GM19324 (cell line): ENCODE measurements around the gene PCDHGA6.
A peak's percentile ranks its signal among the peaks of the same experiment; 100 is the strongest.
"Not testable (repeated sequence)": the region's sequence is repeated elsewhere in the genome, so short reads cannot be mapped to it uniquely, and the experiment has no call there.

Experiments
- ATAC-seq: cut with Tn5 transposase; IDR thresholded peaks from one replicate; pipeline ENCODE4 v1.9.1; 2021; ENCODE audit warnings: mild to moderate bottlenecking, moderate library complexity; ENCODE audit not compliant: unreplicated experiment, low FRiP score

PCDHGA6 gene

GRCh38 chr5:141392429-141393198, 18.9 kb downstream of the PCDHGA6 start, which contains the start of gene PCDHGA8:
Gene PCDHGA8 (plus strand): TSS chr5:141392633. CDS start chr5:141392814, 181 bp downstream.
- no peak for ATAC-seq

- no peak for ATAC-seq
Observed at GRCh38 chr5:141393267-141393666, 19.6 kb downstream of the PCDHGA6 start.

GRCh38 chr5:141394401-141395187, 20.9 kb downstream of the PCDHGA6 start:
- not testable (repeated sequence) for ATAC-seq

GRCh38 chr5:141397756-141398551, 24.3 kb downstream of the PCDHGA6 start, which contains the start of gene PCDHGB5:
Gene PCDHGB5 (plus strand): TSS chr5:141397947. CDS start chr5:141398128, 181 bp downstream.
- ATAC-seq, result not testable (repeated sequence)

- no peak for ATAC-seq
Observed at GRCh38 chr5:141398608-141399007, 24.9 kb downstream of the PCDHGA6 start.

GRCh38 chr5:141399555-141400258, 26.0 kb downstream of the PCDHGA6 start:
- ATAC-seq, result no peak

- no peak for ATAC-seq
Observed at GRCh38 chr5:141402553-141403243, 29.0 kb downstream of the PCDHGA6 start, which contains the start of gene PCDHGA9. Gene PCDHGA9 (plus strand): TSS chr5:141402778. CDS start chr5:141402953, 175 bp downstream.

- ATAC-seq, result no peak
Observed at GRCh38 chr5:141403387-141403786, 29.7 kb downstream of the PCDHGA6 start.

- not testable (repeated sequence) for ATAC-seq
Observed at GRCh38 chr5:141407790-141408505, 34.3 kb downstream of the PCDHGA6 start, which contains the start of gene PCDHGB6. Gene PCDHGB6 (plus strand): TSS chr5:141408021. CDS start chr5:141408203, 182 bp downstream.

- ATAC-seq, result no peak
Observed at GRCh38 chr5:141409598-141410306, 36.1 kb downstream of the PCDHGA6 start.

GRCh38 chr5:141411575-141411974, 37.9 kb downstream of the PCDHGA6 start:
- ATAC-seq, result no peak

- ATAC-seq, result peak; percentile 64
Observed at GRCh38 chr5:141412854-141413539, 39.3 kb downstream of the PCDHGA6 start, which contains the start of gene PCDHGA10. Gene PCDHGA10 (plus strand): TSS chr5:141412987. CDS start chr5:141413176, 189 bp downstream.

- ATAC-seq, result no peak
Observed at GRCh38 chr5:141413540-141414069, 39.9 kb downstream of the PCDHGA6 start.

GRCh38 chr5:141414548-141415274, 41.0 kb downstream of the PCDHGA6 start:
- ATAC-seq, result not testable (repeated sequence)

GRCh38 chr5:141415275-141415618, 41.6 kb downstream of the PCDHGA6 start:
- not testable (repeated sequence) for ATAC-seq

- peak; percentile 80 for ATAC-seq
Observed at GRCh38 chr5:141417494-141418172, 43.9 kb downstream of the PCDHGA6 start, which contains the start of gene PCDHGB7. Gene PCDHGB7 (plus strand): TSS chr5:141417677. CDS start chr5:141417860, 183 bp downstream.
